Mononuclear cell (primary cell): ENCODE data around the gene ADARB2. TPM values are rescaled to one million over a fixed set of nuclear protein-coding genes. Genes with fewer than 3 reads are reported as not detected.

Source experiments
- H3K27me3 ChIP-seq: 2 replicates; pipeline ENCODE4 v1.6.0; 2011; ENCODE audit warnings: low read length, control low read depth; ENCODE audit not compliant: insufficient read depth
- H3K4me1 ChIP-seq: 2 replicates; pipeline ENCODE4 v1.5.1; 2011; ENCODE audit warnings: mild to moderate bottlenecking, low read length, control low read depth; ENCODE audit not compliant: insufficient read depth
- H3K4me3 ChIP-seq: 2 replicates; pipeline ENCODE4 v1.5.1; 2011; ENCODE audit warnings: mild to moderate bottlenecking, low read length, moderate library complexity
- H3K9me3 ChIP-seq: 2 replicates; pipeline ENCODE4 v1.5.1; 2011; ENCODE audit warnings: low read depth, mild to moderate bottlenecking, control low read depth, low read length
- total RNA-seq: library from RNA; depleted of rRNA; stranded (reverse); fragments of >200 nt; gene quantifications from one replicate; pipeline ENCODE4 v1.2.3, GENCODE V29; 2012

ADARB2 gene
- total RNA-seq, 1 donor, result under 0.01 TPM

DNA sequence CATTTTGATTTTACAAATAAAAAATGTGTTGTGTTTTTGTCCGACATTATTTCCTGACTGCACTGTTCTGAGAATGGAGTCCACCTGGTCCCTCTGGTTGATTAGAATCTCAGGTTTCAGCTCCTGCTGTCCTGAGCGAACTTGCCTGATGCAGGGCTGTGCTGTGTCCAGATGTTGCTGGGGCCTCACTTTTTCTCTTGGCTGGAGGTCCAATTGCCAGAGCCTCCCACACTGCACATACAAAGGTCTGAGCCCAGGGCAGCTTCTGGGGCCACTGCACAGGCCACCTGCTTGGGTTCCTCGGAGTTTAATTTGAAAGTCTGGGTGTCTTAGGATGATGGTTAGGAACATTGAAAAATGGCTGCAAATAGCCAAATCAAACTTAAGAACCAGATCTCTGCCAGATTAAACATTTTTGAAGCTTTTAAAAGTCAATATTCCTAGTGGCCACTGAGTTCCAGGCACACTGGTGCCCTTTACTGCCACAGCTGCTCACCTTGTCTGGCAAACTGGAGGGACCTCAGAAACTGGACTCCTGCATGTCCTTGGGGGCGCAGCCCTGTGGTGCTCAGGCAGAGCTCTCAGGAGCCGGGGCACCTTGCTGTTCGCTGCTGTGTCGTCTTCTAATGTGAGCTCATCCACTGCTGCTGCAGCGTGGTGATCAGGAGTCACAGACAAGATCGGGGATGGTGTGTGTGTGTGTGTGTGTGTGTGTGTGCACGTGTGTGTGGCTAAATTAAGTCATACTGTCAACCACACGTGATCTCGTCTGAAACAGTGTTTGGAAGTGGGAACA lies 606.1 kb downstream of the ADARB2 start:
- Histone ChIP-seq H3K9me3 (no peaks in the 10 kb centered on the region), H3K27me3 (no peaks in the 10 kb centered on the region), H3K4me1 (peaks cover 4% of the 10 kb centered on the region), H3K4me3 (no peak overlapping the region)

DNA sequence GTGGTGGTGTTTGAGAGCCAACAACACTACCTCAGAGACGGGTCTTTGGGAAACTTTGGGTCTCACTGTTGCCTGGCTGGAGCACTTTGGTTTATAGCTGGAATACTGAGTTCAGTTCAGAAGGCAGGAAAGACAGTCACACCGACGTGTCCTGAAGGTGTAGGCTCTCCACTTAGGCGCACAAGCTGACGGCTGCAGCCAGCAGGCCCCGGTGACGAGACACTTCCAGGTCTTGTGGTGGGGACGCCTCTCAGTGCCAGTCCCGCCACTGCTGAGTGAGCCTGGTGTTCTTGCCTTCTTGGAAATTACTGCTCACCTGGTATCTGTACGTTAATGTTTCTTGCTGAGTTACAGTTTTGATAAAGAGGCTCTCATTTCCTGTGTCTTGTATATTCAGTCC lies 607.1 kb downstream of the ADARB2 start:
- Histone ChIP-seq H3K9me3 (no peaks in the 10 kb centered on the region), H3K27me3 (no peaks in the 10 kb centered on the region), H3K4me1 (peaks cover 4% of the 10 kb centered on the region), H3K4me3 (no peak overlapping the region)

DNA sequence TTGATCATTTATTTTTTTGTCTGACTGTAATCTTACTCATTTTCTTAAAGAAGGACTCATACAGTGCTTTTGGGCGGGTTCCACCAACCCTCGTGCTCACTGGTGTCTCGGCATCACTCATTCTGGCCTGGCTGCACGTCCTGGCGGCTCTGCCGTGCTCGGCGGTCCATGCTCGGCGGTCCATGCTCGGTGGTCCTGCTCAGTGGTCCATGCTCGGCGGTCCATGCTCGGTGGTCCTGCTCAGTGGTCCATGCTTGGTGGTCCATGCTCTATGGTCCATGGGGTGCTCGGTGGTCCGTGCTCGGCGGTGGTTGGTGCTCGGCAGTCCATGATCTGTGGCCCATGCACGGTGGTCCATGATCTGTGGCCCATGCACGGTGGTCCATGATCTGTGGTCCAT lies 608.7 kb downstream of the ADARB2 start:
- peaks cover 4% of the 10 kb centered on the region for H3K4me1 ChIP-seq
- H3K4me3 ChIP-seq, result no peak overlapping the region
- H3K9me3 ChIP-seq, result no peaks in the 10 kb centered on the region
- H3K27me3 ChIP-seq, result no peaks in the 10 kb centered on the region

GRCh38 chr10:1128115-1128514 lies 609.2 kb downstream of the ADARB2 start:
- peaks cover 4% of the 10 kb centered on the region for H3K4me1 ChIP-seq
- H3K9me3 ChIP-seq, result no peaks in the 10 kb centered on the region
- no peak overlapping the region for H3K4me3 ChIP-seq
- no peaks in the 10 kb centered on the region for H3K27me3 ChIP-seq

GRCh38 chr10:1127629-1128028 lies 609.7 kb downstream of the ADARB2 start:
- Histone ChIP-seq H3K4me1 (peaks cover 5% of the 10 kb centered on the region), H3K9me3 (no peaks in the 10 kb centered on the region), H3K4me3 (no peak overlapping the region), H3K27me3 (no peaks in the 10 kb centered on the region)
